GM19452 (cell line): Measurements from ENCODE around the gene SYNJ2.

ENCODE experiments used
- ATAC-seq: cut with Tn5 transposase; IDR thresholded peaks from one replicate; pipeline ENCODE4 v1.9.1; 2021; ENCODE audit not compliant: unreplicated experiment

Gene SYNJ2

GRCh38 chr6:158039178-158039557 lies 57.5 kb downstream of the SYNJ2 start:
- no peak for ATAC-seq

- no peak for ATAC-seq
Observed at GRCh38 chr6:158039571-158040050, 57.9 kb downstream of the SYNJ2 start.

GRCh38 chr6:158040051-158040803 lies 58.6 kb downstream of the SYNJ2 start:
- ATAC-seq = no peak

GRCh38 chr6:158040804-158041347 lies 59.2 kb downstream of the SYNJ2 start:
- ATAC-seq = no peak

GRCh38 chr6:158041370-158041769 lies 59.7 kb downstream of the SYNJ2 start:
- ATAC-seq = no peak

- no peak for ATAC-seq
Observed at GRCh38 chr6:158041788-158042187, 60.1 kb downstream of the SYNJ2 start.

GRCh38 chr6:158042245-158042798 lies 60.7 kb downstream of the SYNJ2 start:
- no peak for ATAC-seq

- ATAC-seq = no peak
Observed at GRCh38 chr6:158043008-158043407, 61.3 kb downstream of the SYNJ2 start.

GRCh38 chr6:158043586-158044524 lies 62.2 kb downstream of the SYNJ2 start:
- ATAC-seq = no peak

GRCh38 chr6:158044525-158044888 lies 62.8 kb downstream of the SYNJ2 start:
- ATAC-seq = no peak

- no peak for ATAC-seq
Observed at GRCh38 chr6:158046201-158047126, 64.8 kb downstream of the SYNJ2 start.

GRCh38 chr6:158047127-158047518 lies 65.5 kb downstream of the SYNJ2 start:
- no peak for ATAC-seq

- ATAC-seq = no peak
Observed at GRCh38 chr6:158047563-158048323, 66.1 kb downstream of the SYNJ2 start.

GRCh38 chr6:158048589-158048988 lies 66.9 kb downstream of the SYNJ2 start:
- no peak for ATAC-seq

- no peak for ATAC-seq
Observed at GRCh38 chr6:158049055-158050028, 67.7 kb downstream of the SYNJ2 start.

GRCh38 chr6:158050107-158050735 lies 68.6 kb downstream of the SYNJ2 start:
- ATAC-seq = no peak

GRCh38 chr6:158050955-158051354 lies 69.3 kb downstream of the SYNJ2 start:
- ATAC-seq = no peak

- ATAC-seq = no peak
Observed at GRCh38 chr6:158051968-158052367, 70.3 kb downstream of the SYNJ2 start.
